Measurements from ENCODE around the gene CLIC1.
A peak's percentile ranks its signal among the peaks of the same experiment; 100 is the strongest.

The CLIC1 gene

GRCh38 chr6:31736021-31736767, at the start of gene CLIC1:
TSS of gene CLIC1 (minus strand) at chr6:31736530. CDS start at chr6:31736300, 230 bp downstream.
- DNase-seq, result peak; percentile 69

- DNase-seq, result no peak
Measured at GRCh38 chr6:31785475-31785874, 49.1 kb upstream of the CLIC1 start.

- no peak for DNase-seq
Measured at GRCh38 chr6:31784098-31784925, 48.0 kb upstream of the CLIC1 start.

DNA sequence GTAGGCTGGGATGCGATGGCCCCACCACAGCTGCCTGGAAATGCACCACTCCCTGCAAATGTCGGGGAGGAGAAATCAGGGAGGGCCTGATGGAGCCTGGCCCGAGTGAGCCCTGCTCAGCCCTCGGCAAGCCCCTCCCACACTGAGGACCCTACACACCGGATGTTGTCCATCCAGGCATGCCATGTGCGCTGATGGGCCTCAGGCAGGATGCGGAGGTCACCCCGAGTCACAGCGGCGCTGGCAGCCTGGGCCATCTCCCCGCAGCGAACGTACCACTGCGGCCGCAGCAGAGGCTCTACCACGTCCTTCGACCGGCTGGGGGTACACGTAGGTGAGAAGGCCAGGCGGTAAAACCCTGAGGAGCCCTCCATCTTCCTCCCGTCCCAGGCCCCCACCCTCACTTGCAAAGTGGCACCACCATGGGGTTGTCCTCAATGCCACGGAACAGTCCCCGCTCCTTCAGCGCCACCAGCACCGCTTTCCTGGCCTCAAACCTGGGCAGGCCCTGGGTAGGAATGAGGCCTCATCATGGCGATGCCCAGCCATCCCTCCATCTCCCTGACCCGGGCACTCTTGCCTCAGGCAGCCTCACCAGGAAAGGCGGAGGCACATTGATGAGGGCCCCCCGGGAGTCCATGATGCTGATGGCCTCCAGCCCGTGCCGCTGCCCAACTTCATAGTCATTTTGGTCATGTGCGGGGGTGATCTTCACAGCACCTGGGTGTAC, 46.0 kb upstream of the CLIC1 start:
- DNase-seq, result no peak

GRCh38 chr6:31781244-31782125, 45.2 kb upstream of the CLIC1 start:
- no peak for DNase-seq

GRCh38 chr6:31780507-31781243, 44.3 kb upstream of the CLIC1 start:
- no peak for DNase-seq

DNA sequence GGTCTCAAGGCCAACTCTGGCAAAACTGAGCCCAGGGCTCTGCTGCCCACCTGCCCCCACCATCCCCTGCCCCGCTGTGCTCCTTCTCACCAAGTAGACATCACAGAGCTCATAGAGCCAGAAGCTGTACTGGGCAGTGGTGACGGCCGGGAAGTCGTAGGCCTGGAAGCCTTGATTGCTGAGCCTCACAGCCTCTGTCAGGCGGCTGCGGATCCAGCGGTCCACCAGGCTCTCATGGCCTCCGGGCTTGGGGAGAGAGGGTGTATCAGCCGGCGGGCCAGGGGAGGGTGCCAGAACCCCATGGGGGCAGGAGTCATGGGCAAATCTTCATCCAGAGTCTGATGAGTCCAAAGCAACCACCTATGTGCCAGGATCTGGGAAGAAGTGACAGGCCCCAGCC, 43.6 kb upstream of the CLIC1 start:
- no peak for DNase-seq

DNA sequence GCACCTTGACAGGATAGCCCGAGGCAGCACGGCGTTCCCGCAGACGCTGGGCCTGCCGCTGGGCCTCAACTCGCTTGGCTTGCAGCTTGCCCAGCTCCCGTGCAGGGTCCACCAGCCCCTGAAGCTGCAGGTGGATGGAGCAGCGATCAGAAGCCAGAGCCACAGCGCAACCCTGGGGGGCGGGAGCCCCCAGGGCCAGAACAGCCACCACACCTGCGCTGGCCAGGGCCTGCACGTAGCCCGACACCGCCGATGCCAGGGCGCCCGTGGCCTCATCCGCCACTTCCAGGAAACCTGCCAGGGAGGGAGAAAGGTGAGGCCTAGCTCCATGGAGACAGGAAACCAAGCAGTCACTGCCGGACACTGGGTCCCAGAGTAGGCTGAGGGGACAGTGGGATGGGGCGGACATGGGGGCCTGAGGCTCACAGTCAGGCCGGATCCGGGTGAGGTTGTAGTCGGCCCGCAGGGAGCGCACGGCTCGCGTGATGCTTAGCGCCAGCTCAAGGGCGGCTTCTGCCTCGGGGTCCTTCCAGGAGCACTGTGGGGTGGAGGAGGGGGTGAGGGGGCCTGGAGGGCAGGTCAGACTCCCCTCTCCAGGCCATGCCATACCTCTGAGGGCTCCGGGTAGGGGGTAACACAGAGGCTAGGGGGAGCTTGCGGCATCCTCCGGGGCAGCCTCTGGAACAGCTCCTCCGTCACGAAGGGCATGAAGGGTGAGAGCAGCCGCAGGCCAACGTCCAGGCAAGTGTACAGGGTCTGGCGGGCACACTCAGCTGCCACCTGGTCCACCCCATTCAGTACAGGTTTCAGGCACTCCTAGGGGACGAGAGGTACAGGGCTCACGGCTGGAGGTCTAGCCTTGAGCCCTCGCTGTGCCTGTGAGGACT, 42.9 kb upstream of the CLIC1 start:
- no peak for DNase-seq

DNA sequence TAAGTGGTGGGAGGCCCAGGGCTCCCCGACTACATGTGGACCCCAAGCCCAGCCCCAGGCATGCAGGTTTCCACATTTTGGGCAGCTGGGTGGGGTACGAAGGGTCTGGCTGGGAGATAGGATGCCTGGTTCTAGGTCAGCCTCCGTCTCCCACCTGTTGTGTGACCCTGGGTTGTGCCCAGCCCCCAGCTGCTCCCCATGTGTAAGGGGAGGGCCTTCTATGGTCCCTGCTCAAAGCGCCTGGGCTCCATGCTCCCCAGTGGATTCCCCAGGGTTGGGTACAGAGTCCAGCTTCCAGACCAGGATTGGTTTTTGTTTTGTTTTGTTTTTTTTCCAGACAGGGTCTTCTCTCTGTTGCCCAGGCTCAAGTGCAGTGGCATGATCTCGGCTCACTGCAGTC, 41.9 kb upstream of the CLIC1 start:
- DNase-seq, result no peak

- no peak for DNase-seq
Measured at GRCh38 chr6:31777667-31778050, 41.3 kb upstream of the CLIC1 start.

DNA sequence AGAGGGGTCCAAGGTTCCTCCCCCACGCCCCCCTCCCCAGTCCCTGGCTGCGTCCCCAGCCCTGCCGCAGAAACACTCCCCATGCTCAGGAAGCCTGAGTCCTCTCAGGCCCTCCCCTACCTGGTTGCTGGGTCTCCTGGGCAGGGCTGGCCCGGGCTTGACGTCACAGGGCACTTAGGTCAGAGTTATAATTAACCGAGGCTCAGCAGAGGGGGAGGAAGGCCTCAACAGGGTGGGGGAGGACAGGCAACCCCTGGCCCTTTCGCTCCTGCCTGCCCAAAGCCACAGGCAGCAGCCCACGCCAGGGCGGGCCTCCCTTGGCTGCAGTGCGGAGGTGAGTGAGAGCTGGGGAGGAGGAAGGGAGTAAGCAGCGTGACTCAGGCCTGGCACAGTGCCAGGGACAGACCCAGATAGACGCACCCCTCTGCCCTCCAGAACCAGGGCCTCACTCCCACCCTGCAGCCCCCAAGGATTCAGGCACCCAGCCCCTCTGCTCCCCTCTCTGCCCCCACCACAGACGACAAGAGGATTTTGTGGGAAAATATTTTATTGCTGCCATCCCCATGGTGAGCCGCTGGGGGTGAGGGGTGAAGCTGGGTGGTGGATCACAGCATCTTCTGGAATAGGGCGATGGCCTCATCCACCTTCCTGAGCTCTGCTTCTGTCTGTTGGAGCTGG, 40.8 kb upstream of the CLIC1 start, which contains the start of gene VWA7:
TSS of gene VWA7 (minus strand) at position 340 of the 678 bp plus-strand sequence. CDS start 549 bp downstream, outside the sequence.
- peak; percentile 46 for DNase-seq

DNA sequence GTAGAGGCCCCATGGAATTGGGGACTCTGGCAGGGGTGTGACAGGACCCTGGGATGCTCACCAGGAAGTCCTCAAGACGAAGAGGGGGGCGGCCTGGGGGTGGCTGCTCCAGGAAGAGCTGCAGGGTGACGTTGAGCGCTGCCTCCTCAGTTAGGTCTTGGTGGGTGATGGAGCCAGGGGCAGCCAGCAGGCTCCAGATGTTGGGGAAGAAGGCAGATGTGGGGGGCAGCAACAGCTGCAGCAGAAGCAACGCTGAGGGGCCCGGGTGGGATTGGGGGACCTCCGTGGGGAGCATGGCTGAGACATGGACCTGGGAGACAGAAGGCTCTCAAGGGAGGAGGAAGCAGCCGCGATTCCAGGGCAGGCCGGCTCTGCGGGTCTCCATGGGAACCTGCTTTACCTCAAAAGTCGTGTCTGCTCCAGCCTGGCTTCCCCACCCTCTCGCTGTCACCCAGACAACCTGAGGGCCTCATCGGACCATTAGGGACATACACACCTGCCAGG, 40.2 kb upstream of the CLIC1 start:
- DNase-seq, result peak; percentile 46

DNA sequence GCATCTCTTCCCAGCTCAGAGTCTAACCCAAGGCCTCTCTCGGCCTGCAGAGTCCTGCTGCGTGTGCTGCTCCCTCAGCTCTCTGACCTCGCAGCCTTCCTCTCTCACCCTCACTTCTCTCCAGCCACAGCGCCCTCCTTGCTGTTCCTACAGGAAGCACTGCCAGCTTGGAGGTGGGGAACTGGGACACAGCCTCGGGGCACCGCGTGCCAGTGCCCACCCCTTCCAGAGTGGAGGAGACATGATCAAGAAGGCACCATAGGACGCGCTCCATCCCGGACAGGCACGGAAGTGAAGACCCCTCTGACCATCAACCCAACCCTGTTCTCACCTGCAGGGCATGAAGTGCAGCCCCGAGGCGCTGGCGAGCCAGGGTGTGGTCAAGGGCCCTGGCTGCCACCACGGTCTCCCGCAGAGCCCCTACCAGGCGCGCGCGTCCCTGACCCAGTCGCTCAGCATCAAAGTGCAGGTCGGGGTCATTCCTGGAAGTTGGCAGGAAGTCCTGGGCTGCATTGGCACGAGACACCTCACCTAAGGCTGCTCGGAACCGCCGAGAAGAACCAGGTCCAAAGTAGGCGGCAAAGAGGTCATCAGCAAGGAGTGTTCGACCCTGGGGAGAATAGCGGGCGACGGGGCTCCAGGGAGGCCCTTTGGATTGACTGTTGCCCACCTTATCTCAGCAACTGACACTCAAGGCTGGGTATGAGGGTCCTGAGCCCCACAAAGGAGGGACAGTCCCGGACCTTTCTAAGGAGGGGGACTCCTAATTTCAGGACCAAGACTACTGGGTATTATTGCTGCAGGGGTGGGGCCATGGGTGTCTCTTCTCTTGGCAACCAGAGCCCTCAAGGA, 39.5 kb upstream of the CLIC1 start:
- DNase-seq, result no peak

- no peak for DNase-seq
Measured at GRCh38 chr6:31775184-31775583, 38.9 kb upstream of the CLIC1 start.

DNA sequence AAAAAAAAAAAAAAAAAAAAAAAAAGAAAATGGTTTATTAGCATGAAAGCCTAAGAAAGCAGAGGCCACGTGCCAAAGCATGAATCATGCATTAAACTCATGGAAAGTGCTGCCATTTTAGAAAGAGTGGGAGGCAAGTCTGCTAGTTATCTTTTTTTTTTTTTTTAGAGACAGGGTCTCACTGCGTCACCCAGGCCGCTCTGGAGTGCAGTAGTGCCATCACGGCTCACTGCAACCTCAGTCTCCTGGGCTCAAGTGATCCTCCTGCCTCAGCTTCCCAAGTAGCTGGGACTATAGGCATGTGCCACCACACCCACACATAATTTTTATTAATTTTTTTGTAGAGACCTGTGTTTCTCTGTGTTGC, 35.6 kb upstream of the CLIC1 start:
- no peak for DNase-seq

DNA sequence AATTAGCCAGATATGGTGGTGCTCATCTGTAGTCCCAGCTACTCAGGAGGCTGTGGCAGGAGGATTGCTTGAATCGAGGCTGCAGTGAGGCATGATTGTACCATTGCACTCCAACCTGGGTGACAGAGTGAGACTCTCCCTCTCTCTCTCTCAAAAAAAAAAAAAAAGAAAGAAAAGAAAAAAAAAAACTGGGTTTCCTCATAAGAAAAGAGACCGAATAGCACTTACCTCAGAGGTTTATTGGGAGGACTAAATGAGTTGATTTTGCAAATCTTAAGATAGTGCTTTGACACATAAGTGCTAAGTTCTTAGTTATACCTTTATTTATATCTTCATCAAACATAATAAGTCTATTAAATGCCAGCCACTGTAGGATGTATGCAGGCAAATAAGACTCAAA, 34.5 kb upstream of the CLIC1 start:
- DNase-seq, result no peak

DNA sequence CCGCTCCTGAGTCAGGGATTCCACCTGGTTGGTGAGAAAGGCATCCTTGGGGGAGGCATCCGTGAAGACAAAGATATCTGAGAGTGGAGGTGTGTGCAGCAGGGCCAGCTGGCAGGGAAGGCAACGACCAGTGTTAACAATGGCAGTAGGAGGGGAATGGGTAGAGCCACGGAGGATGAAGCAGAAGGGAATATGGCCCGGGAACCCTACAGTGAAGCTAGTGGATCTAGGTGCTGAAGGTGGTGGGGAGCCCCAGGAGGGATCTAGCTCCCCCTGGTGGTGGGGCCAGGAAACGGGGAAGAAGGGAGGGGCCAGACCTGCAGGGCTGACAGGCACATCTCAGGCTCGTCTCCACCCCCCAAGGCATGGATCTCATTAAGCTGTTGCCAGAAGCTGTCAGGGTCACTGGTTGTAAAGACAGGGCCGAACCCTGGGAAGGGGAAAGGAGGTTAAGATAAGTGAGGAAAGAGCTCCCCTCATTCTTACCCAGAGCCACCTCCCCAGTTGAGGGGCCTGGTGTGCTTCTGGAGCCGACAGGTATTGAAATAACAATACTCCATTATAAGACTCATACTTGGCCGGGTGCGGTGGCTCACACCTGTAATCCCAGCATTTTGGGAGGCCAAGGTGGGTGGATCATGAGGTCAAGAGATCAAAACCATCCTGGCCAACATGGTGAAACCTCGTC, 33.5 kb upstream of the CLIC1 start:
- peak; percentile 24 for DNase-seq

Data from NCI-H2171 (cell line).